Caco-2 (cell line): Measurements from ENCODE around the gene LRRN4. TPM values are rescaled to one million over a fixed set of nuclear protein-coding genes. Genes with fewer than 3 reads are reported as not detected.

Experiments used
- BruUV-seq: library from RNA; stranded (reverse); fragments of 400-500 nt; replicated peaks from 2 replicates; lab custom pipeline; 2021; lab: Mats Ljungman, UMichigan
- CTCF ChIA-PET: fragments of 300-600 bp; sonication (Branson Sonifier 250); formaldehyde crosslinking; loops from one replicate; lab custom pipeline; 2022; ENCODE audit warnings: antibody characterized with exemption; lab: Charles Lee
- POLR2A ChIA-PET: fragments of 300-600 bp; sonication (Branson Sonifier 250); formaldehyde crosslinking; loops from one replicate; lab custom pipeline; 2022; ENCODE audit warnings: antibody characterized with exemption; lab: Charles Lee
- DNase-seq, 2 experiments: peaks; one replicate each; pipeline versions ENCODE4 v3.0.0 to v3.0.0-alpha.2; 2020 to 2022
- H3K27me3 ChIP-seq: replicated peaks from 2 replicates; pipeline ENCODE4 v1.6.0; 2011; ENCODE audit warnings: low read length; ENCODE audit not compliant: control insufficient read depth, insufficient read depth
- H3K36me3 ChIP-seq: 2 replicates; pipeline ENCODE4 v1.5.1; 2011; ENCODE audit warnings: low read length; ENCODE audit not compliant: control insufficient read depth, insufficient read depth
- H3K4me1 ChIP-seq: fragments of 250-450 bp; sonication (Bioruptor Pico); 2 replicates; pipeline ENCODE4 v1.5.1; 2020; ENCODE audit warnings: mild to moderate bottlenecking
- H3K4me3 ChIP-seq: 2 replicates; pipeline ENCODE4 v1.5.1; 2011; ENCODE audit warnings: low read depth, mild to moderate bottlenecking, control low read depth, low read length
- H3K9me3 ChIP-seq: fragments of 250-450 bp; sonication (Bioruptor Pico); 2 replicates; pipeline ENCODE4 v1.5.1; 2020; ENCODE audit warnings: mild to moderate bottlenecking, moderate library complexity
- H3K27ac Mint-ChIP-seq: one replicate; pipeline ENCODE4 v1.8.0; 2022; ENCODE audit warnings: mixed read lengths; ENCODE audit not compliant: unreplicated experiment
- H3K27me3 Mint-ChIP-seq: one replicate; pipeline ENCODE4 v1.8.0; 2022; ENCODE audit warnings: mixed read lengths; ENCODE audit not compliant: insufficient read depth, unreplicated experiment
- H3K36me3 Mint-ChIP-seq: one replicate; pipeline ENCODE4 v1.8.0; 2022; ENCODE audit warnings: mild to moderate bottlenecking, mixed read lengths; ENCODE audit not compliant: insufficient read depth, unreplicated experiment
- H3K4me1 Mint-ChIP-seq: one replicate; pipeline ENCODE4 v1.8.0; 2022; ENCODE audit warnings: low read depth, mixed read lengths; ENCODE audit not compliant: unreplicated experiment
- H3K4me3 Mint-ChIP-seq: one replicate; pipeline ENCODE4 v1.8.0; 2022; ENCODE audit warnings: mild to moderate bottlenecking, moderate library complexity, mixed read lengths; ENCODE audit not compliant: unreplicated experiment
- H3K9me3 Mint-ChIP-seq: one replicate; pipeline ENCODE4 v1.8.0; 2022; ENCODE audit warnings: mixed read lengths; ENCODE audit not compliant: unreplicated experiment
- CTCF ChIP-seq, 2 experiments: fragments of 200-600 bp in 1 of 2; IDR thresholded peaks; 1 replicate in 1 of 2; 2 replicates in 1 of 2; pipeline versions ENCODE4 v1.5.1 to v1.8.0; 2011 to 2022; ENCODE audit warnings: antibody characterized with exemption in 1 of 2, control low read depth in 1 of 2, inconsistent platforms in 1 of 2, low read depth in 1 of 2, low read length in 1 of 2, mild to moderate bottlenecking in 1 of 2, moderate library complexity in 1 of 2; ENCODE audit not compliant: insufficient read depth in 1 of 2, severe bottlenecking in 1 of 2, unreplicated experiment in 1 of 2
- intact Hi-C: fragments of 100-400 bp; cut with micrococcal nuclease; formaldehyde crosslinking; loops from one replicate; pipeline ENCODE4 v1.10.0; 2022; ENCODE audit not compliant: unreplicated experiment
- total RNA-seq: library from RNA; stranded (reverse); gene quantifications from 2 replicates; pipeline ENCODE4 v1.2.3, GENCODE V29; 2022

LRRN4 gene
- total RNA-seq, 1 experiment from 2014 or later, result 17.9 TPM

- H3K27me3 ChIP-seq, result no peaks in the 10 kb centered on the region
- Mint-ChIP-seq H3K36me3 (peaks cover 71% of the 10 kb centered on the region), H3K9me3 (no peaks in the 10 kb centered on the region), H3K4me3 (no peak overlapping the region), H3K27me3 (no peaks in the 10 kb centered on the region), H3K27ac (no peak overlapping the region), H3K4me1 (no peaks in the 10 kb centered on the region)
- H3K4me3 ChIP-seq, result no peak overlapping the region
- CTCF ChIA-PET, result no interaction called here
- POLR2A ChIA-PET, result interaction anchor here (0.6 kb wide), 1 partner anchor 50 kb away, joined by 5 read pairs; no protein-coding TSS in a partner anchor
- peaks cover 4% of the 10 kb centered on the region for H3K36me3 ChIP-seq
- no peaks in the 10 kb centered on the region for H3K4me1 ChIP-seq
- TF ChIP-seq CTCF (IDR thresholded peaks at IDR 0.05; ENCODE audit: insufficient read depth in 1 of 2, low read depth in 1 of 2, low read length in 1 of 2, severe bottlenecking in 1 of 2, unreplicated experiment in 1 of 2), result no peak
- intact Hi-C loops, result no loop called here
- H3K9me3 ChIP-seq, result peaks cover 5% of the 10 kb centered on the region; the same call in 1 of the 2 replicates
- DNase-seq, result no peak
- no TSS peak for BruUV-seq
Observed at GRCh38 chr20:6026051-6026450, 27.8 kb downstream of the LRRN4 start.

GRCh38 chr20:6024768-6025167 lies 29.1 kb downstream of the LRRN4 start:
- intact Hi-C loops, result no loop called here
- ChIA-PET CTCF (interaction anchor here (0.6 kb wide), 1 partner anchor 11 kb away, joined by 3 read pairs; no protein-coding TSS in a partner anchor), POLR2A (no interaction called here)
- no peak overlapping the region for H3K27ac Mint-ChIP-seq
- H3K4me3 Mint-ChIP-seq, result no peak overlapping the region
- no peak for TF ChIP-seq CTCF (IDR thresholded peaks at IDR 0.05; ENCODE audit: insufficient read depth in 1 of 2, low read depth in 1 of 2, low read length in 1 of 2, severe bottlenecking in 1 of 2, unreplicated experiment in 1 of 2)
- Histone ChIP-seq H3K27me3 (no peaks in the 10 kb centered on the region), H3K4me3 (no peak overlapping the region), H3K36me3 (peaks cover 4% of the 10 kb centered on the region), H3K4me1 (no peaks in the 10 kb centered on the region), H3K9me3 (peaks cover 5% of the 10 kb centered on the region; the same call in 1 of the 2 replicates)
- no peaks in the 10 kb centered on the region for H3K9me3 Mint-ChIP-seq
- peaks cover 75% of the 10 kb centered on the region for H3K36me3 Mint-ChIP-seq
- no peaks in the 10 kb centered on the region for H3K27me3 Mint-ChIP-seq
- no TSS peak for BruUV-seq
- no peak for DNase-seq
- no peaks in the 10 kb centered on the region for H3K4me1 Mint-ChIP-seq

- no TSS peak for BruUV-seq
- no peaks in the 10 kb centered on the region for H3K4me1 ChIP-seq
- Mint-ChIP-seq H3K27ac (no peak overlapping the region), H3K4me1 (no peaks in the 10 kb centered on the region), H3K27me3 (no peaks in the 10 kb centered on the region), H3K4me3 (no peak overlapping the region), H3K9me3 (no peaks in the 10 kb centered on the region), H3K36me3 (peaks cover 64% of the 10 kb centered on the region)
- no peaks in the 10 kb centered on the region for H3K27me3 ChIP-seq
- TF ChIP-seq CTCF (IDR thresholded peaks at IDR 0.05; ENCODE audit: insufficient read depth in 1 of 2, low read depth in 1 of 2, low read length in 1 of 2, severe bottlenecking in 1 of 2, unreplicated experiment in 1 of 2), result no peak
- POLR2A ChIA-PET, result no interaction called here
- peaks cover 2% of the 10 kb centered on the region; the same call in 1 of the 2 replicates for H3K36me3 ChIP-seq
- intact Hi-C loops, result no loop called here
- H3K9me3 ChIP-seq, result peaks cover 5% of the 10 kb centered on the region; the same call in 1 of the 2 replicates
- DNase-seq, result no peak
- CTCF ChIA-PET, result interaction anchor here (0.6 kb wide), 1 partner anchor 14 kb away, joined by 4 read pairs; no protein-coding TSS in a partner anchor
- H3K4me3 ChIP-seq, result no peak overlapping the region
Observed at GRCh38 chr20:6017880-6018279, 36.0 kb downstream of the LRRN4 start.
